ENCODE results near the gene CELSR3. TPM values are rescaled to one million over a fixed set of nuclear protein-coding genes. Genes with fewer than 3 reads are reported as not detected.

The CELSR3 gene
- total RNA-seq, 1 experiment from 2014 or later, result 23.9 TPM

DNA sequence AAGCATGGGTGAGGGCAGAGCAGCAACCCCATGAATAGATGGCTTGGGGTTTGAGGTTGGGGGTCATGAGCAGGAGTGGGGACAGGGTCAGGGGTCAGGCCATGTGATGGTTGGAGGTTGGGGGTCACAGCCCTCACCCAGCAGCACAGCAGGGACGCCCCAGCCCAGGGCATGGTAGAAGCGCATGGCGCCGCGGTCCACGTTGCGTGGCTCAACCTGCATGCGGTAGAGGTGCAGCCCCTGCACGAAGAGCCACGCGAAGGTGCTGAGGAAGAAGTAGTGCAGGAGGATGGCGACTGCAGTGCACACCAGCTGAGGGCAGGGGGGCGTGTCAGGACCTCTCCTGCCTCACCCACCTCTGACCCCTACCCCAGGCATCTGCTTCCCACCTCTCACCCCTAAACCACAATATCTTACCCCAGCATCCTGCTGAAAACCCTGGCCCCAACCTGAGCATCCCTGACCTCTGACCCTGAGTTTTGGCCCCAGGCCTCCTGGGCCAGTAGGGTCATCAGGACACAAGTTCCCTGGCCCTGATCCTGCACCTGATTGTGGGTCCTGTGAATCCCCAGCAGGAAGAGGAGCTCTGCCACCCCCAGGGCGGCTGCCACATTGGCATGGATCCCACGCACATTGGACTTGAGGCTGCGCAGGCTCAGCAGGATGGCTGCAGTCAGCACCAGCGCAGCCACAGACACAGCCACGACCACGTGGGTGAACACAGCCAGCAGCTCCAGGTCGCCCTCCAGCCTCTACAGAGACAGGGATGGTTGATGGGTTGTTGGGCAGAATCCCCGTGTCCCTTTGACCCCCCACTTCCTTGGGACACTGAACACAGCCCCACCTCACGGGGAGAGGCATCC, 17.6 kb downstream of the CELSR3 start:
- Mint-ChIP-seq H3K4me1 (no peaks in the 10 kb centered on the region), H3K36me3 (ENCODE audit: insufficient read depth in 1 of 3, low read depth in 3 of 3) (peaks cover 24 to 63% (median 56%) of the 10 kb centered on the region in 3 experiments), H3K27ac (no peak overlapping the region; a peak in 1 of 7 replicates), H3K27me3 (ENCODE audit: low read depth) (no peaks in the 10 kb centered on the region), H3K9me3 (no peaks in the 10 kb centered on the region), H3K4me3 (no peak overlapping the region)
- no peak overlapping the region for H2AK5ac ChIP-seq (ENCODE audit: insufficient read length, low read length)
- H3K27me3 ChIP-seq (ENCODE audit: insufficient read depth, low read length), result no peaks in the 10 kb centered on the region
- no peak overlapping the region for H4K91ac ChIP-seq (ENCODE audit: insufficient read length, low read depth, low read length)
- no peak overlapping the region for H3K9ac ChIP-seq (ENCODE audit: extremely low read depth, insufficient read length, low read length)
- H2BK12ac ChIP-seq (ENCODE audit: insufficient read length, low read depth, low read length), result no peak overlapping the region
- H2BK120ac ChIP-seq (ENCODE audit: low read depth, low read length, poor library complexity, severe bottlenecking), result no peak overlapping the region
- no peak overlapping the region for H2BK20ac ChIP-seq (ENCODE audit: low read depth, low read length, poor library complexity, severe bottlenecking)
- DNase-seq, result no peak
- no peaks in the 10 kb centered on the region for H3K4me1 ChIP-seq (ENCODE audit: insufficient read depth, low read length)
- TF ChIP-seq, protein P1, sequence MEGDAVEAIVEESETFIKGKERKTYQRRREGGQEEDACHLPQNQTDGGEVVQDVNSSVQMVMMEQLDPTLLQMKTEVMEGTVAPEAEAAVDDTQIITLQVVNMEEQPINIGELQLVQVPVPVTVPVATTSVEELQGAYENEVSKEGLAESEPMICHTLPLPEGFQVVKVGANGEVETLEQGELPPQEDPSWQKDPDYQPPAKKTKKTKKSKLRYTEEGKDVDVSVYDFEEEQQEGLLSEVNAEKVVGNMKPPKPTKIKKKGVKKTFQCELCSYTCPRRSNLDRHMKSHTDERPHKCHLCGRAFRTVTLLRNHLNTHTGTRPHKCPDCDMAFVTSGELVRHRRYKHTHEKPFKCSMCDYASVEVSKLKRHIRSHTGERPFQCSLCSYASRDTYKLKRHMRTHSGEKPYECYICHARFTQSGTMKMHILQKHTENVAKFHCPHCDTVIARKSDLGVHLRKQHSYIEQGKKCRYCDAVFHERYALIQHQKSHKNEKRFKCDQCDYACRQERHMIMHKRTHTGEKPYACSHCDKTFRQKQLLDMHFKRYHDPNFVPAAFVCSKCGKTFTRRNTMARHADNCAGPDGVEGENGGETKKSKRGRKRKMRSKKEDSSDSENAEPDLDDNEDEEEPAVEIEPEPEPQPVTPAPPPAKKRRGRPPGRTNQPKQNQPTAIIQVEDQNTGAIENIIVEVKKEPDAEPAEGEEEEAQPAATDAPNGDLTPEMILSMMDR (conservative IDR thresholded peaks at IDR 0.05), result no peak
- peaks cover 2% of the 10 kb centered on the region for H4K20me1 ChIP-seq (ENCODE audit: control insufficient read depth, insufficient read depth, insufficient read length)
- H3K27ac ChIP-seq (ENCODE audit: insufficient read length, low read depth, low read length), result no peak overlapping the region
- no peak overlapping the region for H3T11ph ChIP-seq (ENCODE audit: low read length)
- no peak overlapping the region for H2BK5ac ChIP-seq (ENCODE audit: insufficient read length, low read length)
- H3K79me2 ChIP-seq (ENCODE audit: insufficient read depth, low read length), result no peaks in the 10 kb centered on the region
- H3K14ac ChIP-seq (ENCODE audit: insufficient read depth, low read length), result no peak overlapping the region; the same call in 1 of the 2 replicates
- no CpG with 5 or more reads among the region's 22 CpGs for WGBS (ENCODE audit: extremely low coverage, insufficient read length, low lambda C conversion rate)
- no peaks in the 10 kb centered on the region for H3K9me3 ChIP-seq (ENCODE audit: control insufficient read depth, low read depth, low read length)
- no peak overlapping the region for H2AFZ ChIP-seq (ENCODE audit: low read length)
- no peak overlapping the region for H3K4me2 ChIP-seq (ENCODE audit: insufficient read depth, insufficient read length, low read length)
- no peak overlapping the region for H4K5ac ChIP-seq (ENCODE audit: insufficient read length, low read depth, low read length)
- no peak overlapping the region for H3K4ac ChIP-seq (ENCODE audit: low read depth, low read length)
- H3K23ac ChIP-seq (ENCODE audit: insufficient read length, low read depth, low read length), result no peak overlapping the region
- H3K23me2 ChIP-seq (ENCODE audit: insufficient read length, low read depth, low read length, poor library complexity, severe bottlenecking), result no peaks in the 10 kb centered on the region
- H3K79me1 ChIP-seq (ENCODE audit: insufficient read depth, low read depth, low read length, poor library complexity, severe bottlenecking), result no peaks in the 10 kb centered on the region
- H3K56ac ChIP-seq (ENCODE audit: insufficient read length, low read depth, low read length), result no peak overlapping the region
- no peak overlapping the region for H4K8ac ChIP-seq (replicated peaks; ENCODE audit: insufficient read length, low read depth, low read length)
- no peak overlapping the region for H2BK15ac ChIP-seq (ENCODE audit: low read depth, low read length)
- H3K18ac ChIP-seq (ENCODE audit: insufficient read length, low read depth, low read length), result no peak overlapping the region

All from H9 (cell line).